Panc1 (cell line): ENCODE results near the gene XYLT1. TPM values are rescaled to one million over a fixed set of nuclear protein-coding genes. Genes with fewer than 3 reads are reported as not detected.

ENCODE experiments used
- ATAC-seq: fragments of 200-7000 bp; cut with Tn5 transposase; 2 replicates; pipeline ENCODE4 v1.9.1; 2020; ENCODE audit warnings: mild to moderate bottlenecking, moderate library complexity
- BruUV-seq: library from RNA; stranded (reverse); fragments of 400-500 nt; replicated peaks from 2 replicates; lab custom pipeline; 2021; lab: Mats Ljungman, UMichigan
- CTCF ChIA-PET: fragments of 300-600 bp; sonication (Branson Sonifier 250); formaldehyde crosslinking; loops from one replicate; lab custom pipeline; 2022; ENCODE audit warnings: antibody characterized with exemption; lab: Charles Lee
- POLR2A ChIA-PET: fragments of 300-600 bp; sonication (Branson Sonifier 250); formaldehyde crosslinking; loops from one replicate; lab custom pipeline; 2022; ENCODE audit warnings: antibody characterized with exemption; lab: Charles Lee
- DNase-seq: peaks from one replicate; pipeline ENCODE4 v3.0.0-alpha.2; 2010; ENCODE audit warnings: low read depth, low spot score
- H3K27ac ChIP-seq: 2 replicates; pipeline ENCODE4 v1.5.1; 2011; ENCODE audit warnings: mild to moderate bottlenecking, low read length, inconsistent platforms
- H3K27me3 ChIP-seq: fragments of 200-500 bp; sonication (Bioruptor generic); 2 replicates; pipeline ENCODE4 v1.6.0; 2014; ENCODE audit warnings: low read length, inconsistent platforms; ENCODE audit not compliant: control insufficient read depth, insufficient read depth
- H3K36me3 ChIP-seq: fragments of 200-500 bp; sonication (Bioruptor generic); 2 replicates; pipeline ENCODE4 v1.5.1; 2014; ENCODE audit warnings: inconsistent platforms, mild to moderate bottlenecking, low read length, moderate library complexity; ENCODE audit not compliant: control insufficient read depth, insufficient read depth
- H3K4me1 ChIP-seq: 2 replicates; pipeline ENCODE4 v1.5.1; 2011; ENCODE audit warnings: inconsistent platforms, mild to moderate bottlenecking, low read length, moderate library complexity; ENCODE audit not compliant: control insufficient read depth, insufficient read depth
- H3K4me3 ChIP-seq, 2 experiments: 2 replicates each; pipeline ENCODE4 v1.5.1; 2011 to 2012; ENCODE audit warnings: low read depth in 2 of 2, low read length in 2 of 2, mild to moderate bottlenecking in 2 of 2, inconsistent platforms in 1 of 2, moderate library complexity in 1 of 2
- H3K9me3 ChIP-seq: fragments of 200-500 bp; sonication (Bioruptor generic); 2 replicates; pipeline ENCODE4 v1.5.1; 2014; ENCODE audit warnings: low read depth, mild to moderate bottlenecking, inconsistent platforms, low read length, moderate library complexity; ENCODE audit not compliant: control insufficient read depth, insufficient read depth
- POLR2AphosphoS5 ChIP-seq: IDR thresholded peaks from 2 replicates; pipeline ENCODE4 v1.6.1; 2012; ENCODE audit warnings: mild to moderate bottlenecking, low read depth, low read length, moderate library complexity
- SIN3A ChIP-seq: IDR thresholded peaks from 2 replicates; pipeline ENCODE4 v1.6.1; 2012; ENCODE audit warnings: low read depth, mild to moderate bottlenecking, low read length, moderate library complexity, borderline replicate concordance; ENCODE audit not compliant: insufficient read depth
- TCF7L2 ChIP-seq: IDR thresholded peaks from 2 replicates; pipeline ENCODE4 v1.6.1; 2011; ENCODE audit warnings: mild to moderate bottlenecking, low read depth, low read length, inconsistent platforms
- in situ Hi-C: cut with HindIII; loops from 2 replicates; pipeline ENCODE4 v1.10.0; 2016; ENCODE audit warnings: low sequenced_read_pairs, low pct_unique_long_range_greater_than_20kb
- intact Hi-C: fragments of 100-400 bp; cut with micrococcal nuclease; formaldehyde crosslinking; loops from one replicate; pipeline ENCODE4 v1.10.0; 2022; ENCODE audit not compliant: unreplicated experiment
- total RNA-seq: library from RNA; stranded (reverse); gene quantifications from one replicate; pipeline ENCODE4 v1.2.1, GENCODE V29; 2021; ENCODE audit not compliant: unreplicated experiment
- TF ChIP-seq, protein P1 (sequence below), 2 experiments: IDR thresholded peaks; 2 replicates each; pipeline ENCODE4 v1.6.1; 2011 to 2012; ENCODE audit warnings: low read depth in 2 of 2, control low read depth in 1 of 2, low read length in 1 of 2, mild to moderate bottlenecking in 1 of 2, moderate library complexity in 1 of 2; ENCODE audit not compliant: insufficient read depth in 1 of 2
- TF ChIP-seq, protein P2 (sequence below): fragments of 450-650 bp; IDR thresholded peaks from 2 replicates; pipeline ENCODE4 v1.5.1; 2017; ENCODE audit warnings: mild to moderate bottlenecking

The XYLT1 gene
- total RNA-seq, 1 experiment from 2014 or later, result 0.62 TPM

DNA sequence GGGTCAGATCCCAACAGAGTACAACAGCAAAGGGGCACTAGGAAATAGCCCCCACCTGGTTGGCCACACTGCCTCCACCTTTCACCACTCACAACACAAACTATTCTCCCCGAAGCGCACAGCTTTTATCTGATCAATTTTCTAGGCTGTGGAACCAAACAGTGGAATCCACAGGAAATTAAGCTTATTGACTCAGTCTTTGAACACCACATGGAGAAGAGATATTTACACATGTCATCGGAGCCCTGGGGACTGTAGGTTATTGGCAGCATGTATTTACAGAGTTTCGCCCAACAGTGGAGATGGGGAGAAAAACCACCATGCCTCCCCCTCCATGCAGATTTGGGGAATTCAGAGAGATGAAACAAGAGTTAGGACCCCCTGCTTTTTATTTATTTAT, 154.8 kb downstream of the XYLT1 start:
- no peak overlapping the region for H3K27ac ChIP-seq
- intact Hi-C loops (no loop called here), in situ Hi-C loops (no loop called here)
- CTCF ChIA-PET, result no interaction called here
- ATAC-seq (no peak), DNase-seq (no peak)
- POLR2A ChIA-PET, result no interaction called here
- TF ChIP-seq, protein P1, sequence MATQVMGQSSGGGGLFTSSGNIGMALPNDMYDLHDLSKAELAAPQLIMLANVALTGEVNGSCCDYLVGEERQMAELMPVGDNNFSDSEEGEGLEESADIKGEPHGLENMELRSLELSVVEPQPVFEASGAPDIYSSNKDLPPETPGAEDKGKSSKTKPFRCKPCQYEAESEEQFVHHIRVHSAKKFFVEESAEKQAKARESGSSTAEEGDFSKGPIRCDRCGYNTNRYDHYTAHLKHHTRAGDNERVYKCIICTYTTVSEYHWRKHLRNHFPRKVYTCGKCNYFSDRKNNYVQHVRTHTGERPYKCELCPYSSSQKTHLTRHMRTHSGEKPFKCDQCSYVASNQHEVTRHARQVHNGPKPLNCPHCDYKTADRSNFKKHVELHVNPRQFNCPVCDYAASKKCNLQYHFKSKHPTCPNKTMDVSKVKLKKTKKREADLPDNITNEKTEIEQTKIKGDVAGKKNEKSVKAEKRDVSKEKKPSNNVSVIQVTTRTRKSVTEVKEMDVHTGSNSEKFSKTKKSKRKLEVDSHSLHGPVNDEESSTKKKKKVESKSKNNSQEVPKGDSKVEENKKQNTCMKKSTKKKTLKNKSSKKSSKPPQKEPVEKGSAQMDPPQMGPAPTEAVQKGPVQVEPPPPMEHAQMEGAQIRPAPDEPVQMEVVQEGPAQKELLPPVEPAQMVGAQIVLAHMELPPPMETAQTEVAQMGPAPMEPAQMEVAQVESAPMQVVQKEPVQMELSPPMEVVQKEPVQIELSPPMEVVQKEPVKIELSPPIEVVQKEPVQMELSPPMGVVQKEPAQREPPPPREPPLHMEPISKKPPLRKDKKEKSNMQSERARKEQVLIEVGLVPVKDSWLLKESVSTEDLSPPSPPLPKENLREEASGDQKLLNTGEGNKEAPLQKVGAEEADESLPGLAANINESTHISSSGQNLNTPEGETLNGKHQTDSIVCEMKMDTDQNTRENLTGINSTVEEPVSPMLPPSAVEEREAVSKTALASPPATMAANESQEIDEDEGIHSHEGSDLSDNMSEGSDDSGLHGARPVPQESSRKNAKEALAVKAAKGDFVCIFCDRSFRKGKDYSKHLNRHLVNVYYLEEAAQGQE (IDR thresholded peaks at IDR 0.05; ENCODE audit: insufficient read depth in 1 of 2, low read depth in 2 of 2, low read length in 1 of 2), result no peak
- TF ChIP-seq, protein P2, sequence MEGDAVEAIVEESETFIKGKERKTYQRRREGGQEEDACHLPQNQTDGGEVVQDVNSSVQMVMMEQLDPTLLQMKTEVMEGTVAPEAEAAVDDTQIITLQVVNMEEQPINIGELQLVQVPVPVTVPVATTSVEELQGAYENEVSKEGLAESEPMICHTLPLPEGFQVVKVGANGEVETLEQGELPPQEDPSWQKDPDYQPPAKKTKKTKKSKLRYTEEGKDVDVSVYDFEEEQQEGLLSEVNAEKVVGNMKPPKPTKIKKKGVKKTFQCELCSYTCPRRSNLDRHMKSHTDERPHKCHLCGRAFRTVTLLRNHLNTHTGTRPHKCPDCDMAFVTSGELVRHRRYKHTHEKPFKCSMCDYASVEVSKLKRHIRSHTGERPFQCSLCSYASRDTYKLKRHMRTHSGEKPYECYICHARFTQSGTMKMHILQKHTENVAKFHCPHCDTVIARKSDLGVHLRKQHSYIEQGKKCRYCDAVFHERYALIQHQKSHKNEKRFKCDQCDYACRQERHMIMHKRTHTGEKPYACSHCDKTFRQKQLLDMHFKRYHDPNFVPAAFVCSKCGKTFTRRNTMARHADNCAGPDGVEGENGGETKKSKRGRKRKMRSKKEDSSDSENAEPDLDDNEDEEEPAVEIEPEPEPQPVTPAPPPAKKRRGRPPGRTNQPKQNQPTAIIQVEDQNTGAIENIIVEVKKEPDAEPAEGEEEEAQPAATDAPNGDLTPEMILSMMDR, result no peak
- TF ChIP-seq TCF7L2, result no peak
- TF ChIP-seq SIN3A, result no peak
- TF ChIP-seq POLR2AphosphoS5, result no peak
- H3K4me1 ChIP-seq, result no peaks in the 10 kb centered on the region
- no peaks in the 10 kb centered on the region for H3K9me3 ChIP-seq
- H3K27me3 ChIP-seq, result no peaks in the 10 kb centered on the region
- H3K4me3 ChIP-seq, result no peak overlapping the region
- no TSS peak for BruUV-seq
- H3K36me3 ChIP-seq, result no peaks in the 10 kb centered on the region

DNA sequence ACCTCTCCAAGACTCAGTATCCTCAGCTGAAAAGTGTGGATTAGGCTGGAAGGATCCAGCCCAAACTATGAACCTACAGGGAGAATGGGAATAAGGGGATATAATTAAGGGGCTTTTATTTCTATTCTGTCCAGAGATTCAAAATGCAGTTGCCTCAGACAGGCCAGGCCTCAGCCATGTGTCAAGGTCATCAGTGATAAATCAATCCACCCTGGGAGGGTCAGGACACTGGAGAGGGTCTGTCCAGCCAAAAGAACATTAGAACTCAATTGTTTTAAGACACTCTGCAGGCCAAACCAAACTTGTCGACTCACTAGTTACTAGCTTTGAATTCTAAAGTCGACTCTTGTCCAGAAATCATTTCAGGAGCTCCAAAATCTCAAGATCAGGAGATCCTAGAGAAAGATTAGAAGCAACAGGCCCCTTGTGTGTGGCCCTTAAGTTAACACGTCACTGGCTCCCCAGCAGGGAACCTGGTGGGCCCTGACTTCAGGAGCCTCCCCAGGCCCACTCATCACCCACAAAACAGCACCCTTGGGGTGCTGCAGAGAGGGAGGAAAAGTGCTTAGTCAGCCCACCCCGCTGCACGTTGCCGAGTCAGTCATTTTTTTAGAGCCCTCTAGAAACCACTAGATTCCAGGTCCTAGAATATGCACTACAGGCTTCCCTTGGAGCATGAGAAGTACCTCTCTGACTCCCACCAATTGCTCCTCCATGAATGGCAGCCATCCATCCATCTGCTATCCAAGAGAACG, 156.8 kb downstream of the XYLT1 start:
- no TSS peak for BruUV-seq
- in situ Hi-C loops (no loop called here), intact Hi-C loops (no loop called here)
- ChIA-PET CTCF (no interaction called here), POLR2A (interaction anchor here (0.6 kb wide), 1 partner anchor 1733 kb away, joined by 10 read pairs; no protein-coding TSS in a partner anchor)
- H3K27me3 ChIP-seq, result peaks cover under 1% of the 10 kb centered on the region; the same call in 1 of the 2 replicates
- DNase-seq (no peak), ATAC-seq (no peak)
- H3K9me3 ChIP-seq, result no peaks in the 10 kb centered on the region
- no peak overlapping the region for H3K4me3 ChIP-seq
- no peaks in the 10 kb centered on the region for H3K36me3 ChIP-seq
- H3K4me1 ChIP-seq, result no peaks in the 10 kb centered on the region
- TF ChIP-seq SIN3A, result no peak
- TF ChIP-seq, protein P2, result no peak
- TF ChIP-seq, protein P1 (IDR thresholded peaks at IDR 0.05; ENCODE audit: insufficient read depth in 1 of 2, low read depth in 2 of 2, low read length in 1 of 2), result no peak
- no peak for TF ChIP-seq POLR2AphosphoS5
- no peak for TF ChIP-seq TCF7L2
- H3K27ac ChIP-seq, result no peak overlapping the region
